ENCODE results near the gene HJURP.

The HJURP gene

DNA sequence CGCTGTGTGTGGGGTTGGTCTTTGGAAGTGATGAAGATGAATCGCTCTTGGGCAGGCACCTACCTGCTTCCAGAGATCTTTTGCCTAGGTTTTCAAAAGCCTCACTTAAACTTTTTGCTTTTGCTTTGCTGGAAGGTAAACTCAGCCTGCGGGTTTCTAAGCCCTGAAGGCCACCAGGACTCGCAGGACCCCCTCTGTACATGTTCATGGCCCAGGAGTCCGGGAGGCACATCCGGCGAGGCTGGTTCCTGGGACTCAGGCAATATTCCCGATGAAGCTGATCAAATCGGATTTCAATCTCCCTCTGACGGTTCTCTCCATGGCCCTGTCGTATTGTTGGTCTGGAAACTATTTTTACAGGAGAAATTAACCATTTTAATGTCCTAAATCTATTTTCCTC lies 13.2 kb downstream of the HJURP start (continued):
- no peak for TF ChIP-seq ARNTL (CRISPR knock-in tag; IDR thresholded peaks at IDR 0.05; ENCODE audit: borderline replicate concordance, low read depth)
- no peak for TF ChIP-seq ZNF8 (CRISPR knock-in tag; IDR thresholded peaks at IDR 0.05)

DNA sequence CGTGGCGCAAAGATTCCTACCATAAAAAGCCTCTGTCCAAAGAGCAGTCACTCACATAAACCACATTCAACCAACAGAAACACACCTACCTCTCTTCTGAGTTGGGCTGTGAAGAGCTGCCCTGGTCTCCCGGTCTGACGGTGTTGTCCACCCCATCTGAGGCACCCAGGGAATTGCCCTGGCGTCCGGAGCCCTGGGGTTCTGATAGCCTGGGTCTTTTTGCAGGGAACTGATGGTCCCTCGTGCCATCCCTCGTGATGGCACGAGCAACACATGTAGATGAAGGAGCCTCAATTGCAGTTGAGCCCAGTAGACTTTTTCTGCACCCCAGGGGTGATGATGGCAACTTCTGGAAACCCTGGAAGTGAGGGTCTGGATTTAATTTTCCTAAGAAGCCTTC lies 13.8 kb downstream of the HJURP start:
- no peak for TF ChIP-seq TCF4 (CRISPR knock-in tag; IDR thresholded peaks at IDR 0.05; ENCODE audit: borderline replicate concordance)
- TF ChIP-seq ISL1 (CRISPR knock-in tag; IDR thresholded peaks at IDR 0.05), result no peak
- TF ChIP-seq ZNF70 (CRISPR knock-in tag; IDR thresholded peaks at IDR 0.05), result no peak
- no peak for TF ChIP-seq ZNF8 (CRISPR knock-in tag; IDR thresholded peaks at IDR 0.05)
- TF ChIP-seq, protein P1, sequence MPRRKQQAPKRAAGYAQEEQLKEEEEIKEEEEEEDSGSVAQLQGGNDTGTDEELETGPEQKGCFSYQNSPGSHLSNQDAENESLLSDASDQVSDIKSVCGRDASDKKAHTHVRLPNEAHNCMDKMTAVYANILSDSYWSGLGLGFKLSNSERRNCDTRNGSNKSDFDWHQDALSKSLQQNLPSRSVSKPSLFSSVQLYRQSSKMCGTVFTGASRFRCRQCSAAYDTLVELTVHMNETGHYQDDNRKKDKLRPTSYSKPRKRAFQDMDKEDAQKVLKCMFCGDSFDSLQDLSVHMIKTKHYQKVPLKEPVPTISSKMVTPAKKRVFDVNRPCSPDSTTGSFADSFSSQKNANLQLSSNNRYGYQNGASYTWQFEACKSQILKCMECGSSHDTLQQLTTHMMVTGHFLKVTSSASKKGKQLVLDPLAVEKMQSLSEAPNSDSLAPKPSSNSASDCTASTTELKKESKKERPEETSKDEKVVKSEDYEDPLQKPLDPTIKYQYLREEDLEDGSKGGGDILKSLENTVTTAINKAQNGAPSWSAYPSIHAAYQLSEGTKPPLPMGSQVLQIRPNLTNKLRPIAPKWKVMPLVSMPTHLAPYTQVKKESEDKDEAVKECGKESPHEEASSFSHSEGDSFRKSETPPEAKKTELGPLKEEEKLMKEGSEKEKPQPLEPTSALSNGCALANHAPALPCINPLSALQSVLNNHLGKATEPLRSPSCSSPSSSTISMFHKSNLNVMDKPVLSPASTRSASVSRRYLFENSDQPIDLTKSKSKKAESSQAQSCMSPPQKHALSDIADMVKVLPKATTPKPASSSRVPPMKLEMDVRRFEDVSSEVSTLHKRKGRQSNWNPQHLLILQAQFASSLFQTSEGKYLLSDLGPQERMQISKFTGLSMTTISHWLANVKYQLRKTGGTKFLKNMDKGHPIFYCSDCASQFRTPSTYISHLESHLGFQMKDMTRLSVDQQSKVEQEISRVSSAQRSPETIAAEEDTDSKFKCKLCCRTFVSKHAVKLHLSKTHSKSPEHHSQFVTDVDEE (CRISPR knock-in tag; IDR thresholded peaks at IDR 0.05), result no peak
- TF ChIP-seq ARNTL (CRISPR knock-in tag; IDR thresholded peaks at IDR 0.05; ENCODE audit: borderline replicate concordance, low read depth), result no peak
- no peak for TF ChIP-seq CSDC2 (CRISPR knock-in tag; IDR thresholded peaks at IDR 0.05)
- TF ChIP-seq ZFP30 (CRISPR knock-in tag; IDR thresholded peaks at IDR 0.05), result no peak
- TF ChIP-seq PPARA (CRISPR knock-in tag; IDR thresholded peaks at IDR 0.05; ENCODE audit: borderline replicate concordance), result no peak
- TF ChIP-seq GLIS3 (CRISPR knock-in tag; IDR thresholded peaks at IDR 0.05), result no peak
- no peak for TF ChIP-seq OSR1 (CRISPR knock-in tag; IDR thresholded peaks at IDR 0.05)
- TF ChIP-seq ZC3H10 (CRISPR knock-in tag; IDR thresholded peaks at IDR 0.05), result no peak
- TF ChIP-seq, protein P2, sequence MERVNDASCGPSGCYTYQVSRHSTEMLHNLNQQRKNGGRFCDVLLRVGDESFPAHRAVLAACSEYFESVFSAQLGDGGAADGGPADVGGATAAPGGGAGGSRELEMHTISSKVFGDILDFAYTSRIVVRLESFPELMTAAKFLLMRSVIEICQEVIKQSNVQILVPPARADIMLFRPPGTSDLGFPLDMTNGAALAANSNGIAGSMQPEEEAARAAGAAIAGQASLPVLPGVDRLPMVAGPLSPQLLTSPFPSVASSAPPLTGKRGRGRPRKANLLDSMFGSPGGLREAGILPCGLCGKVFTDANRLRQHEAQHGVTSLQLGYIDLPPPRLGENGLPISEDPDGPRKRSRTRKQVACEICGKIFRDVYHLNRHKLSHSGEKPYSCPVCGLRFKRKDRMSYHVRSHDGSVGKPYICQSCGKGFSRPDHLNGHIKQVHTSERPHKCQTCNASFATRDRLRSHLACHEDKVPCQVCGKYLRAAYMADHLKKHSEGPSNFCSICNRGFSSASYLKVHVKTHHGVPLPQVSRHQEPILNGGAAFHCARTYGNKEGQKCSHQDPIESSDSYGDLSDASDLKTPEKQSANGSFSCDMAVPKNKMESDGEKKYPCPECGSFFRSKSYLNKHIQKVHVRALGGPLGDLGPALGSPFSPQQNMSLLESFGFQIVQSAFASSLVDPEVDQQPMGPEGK (CRISPR knock-in tag; IDR thresholded peaks at IDR 0.05; ENCODE audit: borderline replicate concordance), result no peak
- TF ChIP-seq, protein P3, sequence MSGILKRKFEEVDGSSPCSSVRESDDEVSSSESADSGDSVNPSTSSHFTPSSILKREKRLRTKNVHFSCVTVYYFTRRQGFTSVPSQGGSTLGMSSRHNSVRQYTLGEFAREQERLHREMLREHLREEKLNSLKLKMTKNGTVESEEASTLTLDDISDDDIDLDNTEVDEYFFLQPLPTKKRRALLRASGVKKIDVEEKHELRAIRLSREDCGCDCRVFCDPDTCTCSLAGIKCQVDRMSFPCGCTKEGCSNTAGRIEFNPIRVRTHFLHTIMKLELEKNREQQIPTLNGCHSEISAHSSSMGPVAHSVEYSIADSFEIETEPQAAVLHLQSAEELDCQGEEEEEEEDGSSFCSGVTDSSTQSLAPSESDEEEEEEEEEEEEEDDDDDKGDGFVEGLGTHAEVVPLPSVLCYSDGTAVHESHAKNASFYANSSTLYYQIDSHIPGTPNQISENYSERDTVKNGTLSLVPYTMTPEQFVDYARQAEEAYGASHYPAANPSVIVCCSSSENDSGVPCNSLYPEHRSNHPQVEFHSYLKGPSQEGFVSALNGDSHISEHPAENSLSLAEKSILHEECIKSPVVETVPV (CRISPR knock-in tag; IDR thresholded peaks at IDR 0.05), result no peak
- TF ChIP-seq ZNF565 (CRISPR knock-in tag; conservative IDR thresholded peaks at IDR 0.05; ENCODE audit: low read depth), result no peak
- TF ChIP-seq BACH2 (CRISPR knock-in tag; IDR thresholded peaks at IDR 0.05; ENCODE audit: borderline replicate concordance), result no peak
- TF ChIP-seq ESRRG (CRISPR knock-in tag; IDR thresholded peaks at IDR 0.05), result no peak
- TF ChIP-seq TOX (CRISPR knock-in tag; IDR thresholded peaks at IDR 0.05; ENCODE audit: borderline replicate concordance), result no peak
- no peak for ATAC-seq

DNA sequence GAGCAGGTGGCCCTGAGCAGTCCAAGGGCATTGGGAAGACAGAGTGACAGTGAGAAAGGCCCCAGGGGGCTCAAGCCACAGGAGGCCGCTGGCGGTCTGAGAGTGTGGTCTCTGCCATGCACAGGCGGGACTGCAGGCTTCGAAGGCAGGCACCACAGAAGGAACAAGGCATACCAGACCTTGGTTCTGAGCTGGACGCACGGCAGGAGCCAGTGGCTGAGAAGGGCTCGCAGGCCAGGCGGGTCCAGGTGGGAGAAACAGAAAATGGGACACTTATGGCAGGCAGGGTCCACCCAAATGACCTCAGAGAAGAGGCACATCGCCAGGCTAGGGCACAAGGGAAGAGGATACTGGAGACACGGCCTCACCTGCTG lies 14.9 kb downstream of the HJURP start:
- TF ChIP-seq PPARA (CRISPR knock-in tag; IDR thresholded peaks at IDR 0.05; ENCODE audit: borderline replicate concordance) (no peak), ZNF70 (CRISPR knock-in tag; IDR thresholded peaks at IDR 0.05) (no peak), BACH2 (CRISPR knock-in tag; IDR thresholded peaks at IDR 0.05; ENCODE audit: borderline replicate concordance) (no peak), SNAI2 (CRISPR knock-in tag; IDR thresholded peaks at IDR 0.05) (no peak), RARB (CRISPR knock-in tag; IDR thresholded peaks at IDR 0.05) (no peak), ZFP30 (CRISPR knock-in tag; IDR thresholded peaks at IDR 0.05) (no peak), ARNTL (CRISPR knock-in tag; IDR thresholded peaks at IDR 0.05; ENCODE audit: borderline replicate concordance, low read depth) (no peak), GLIS3 (CRISPR knock-in tag; IDR thresholded peaks at IDR 0.05) (no peak), ZFP3 (CRISPR knock-in tag; IDR thresholded peaks at IDR 0.05) (no peak), CSDC2 (CRISPR knock-in tag; IDR thresholded peaks at IDR 0.05) (no peak)
- ATAC-seq, result no peak; the same call in 2 of the 3 replicates

DNA sequence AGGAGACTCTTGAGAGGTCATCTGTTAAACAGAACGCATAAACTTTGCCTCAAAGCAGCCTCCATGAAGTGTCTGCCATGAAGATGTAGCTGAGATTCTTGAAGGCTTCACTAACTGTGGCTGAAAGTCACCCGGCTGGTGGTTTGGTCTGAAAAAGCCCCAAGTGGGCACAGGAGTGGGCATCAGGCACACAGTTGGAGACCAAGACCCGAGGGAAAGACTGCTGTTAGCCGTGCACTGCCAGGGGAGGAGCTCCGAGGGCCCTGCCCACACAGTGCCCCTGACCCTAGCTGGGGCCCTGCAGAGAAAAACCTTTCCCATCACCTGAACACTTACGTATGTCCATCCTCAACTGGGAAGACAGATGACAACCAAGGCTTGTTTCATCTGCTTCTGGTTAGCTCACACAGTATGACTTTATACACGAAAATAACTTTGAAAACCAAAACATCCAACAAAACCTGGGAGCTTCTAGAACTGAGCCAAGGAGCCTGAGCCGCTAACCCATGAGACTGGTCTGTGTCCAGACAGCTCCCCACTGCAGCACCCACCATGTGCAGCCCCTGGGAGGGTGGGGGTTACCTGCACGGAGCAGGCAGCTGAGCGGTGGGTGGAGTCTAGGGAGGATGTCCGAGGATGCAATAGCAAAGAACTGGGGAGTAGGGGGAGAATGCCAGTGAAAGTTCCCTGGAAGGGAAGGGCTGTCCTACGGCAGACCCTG lies 15.4 kb downstream of the HJURP start:
- no peak; the same call in 2 of the 3 replicates for ATAC-seq
- TF ChIP-seq ESRRG (CRISPR knock-in tag; IDR thresholded peaks at IDR 0.05), result no peak
- no peak for TF ChIP-seq TCF4 (CRISPR knock-in tag; IDR thresholded peaks at IDR 0.05; ENCODE audit: borderline replicate concordance)
- TF ChIP-seq, protein P2 (CRISPR knock-in tag; IDR thresholded peaks at IDR 0.05; ENCODE audit: borderline replicate concordance), result no peak
- TF ChIP-seq OSR1 (CRISPR knock-in tag; IDR thresholded peaks at IDR 0.05), result no peak

All from SK-N-SH treated with all-trans-retinoic acid at 6 μM for 48 hours (cell line).